Nephron progenitor cell (in vitro differentiated cells): Measurements from ENCODE around the gene C3orf49.
A peak's percentile ranks its signal among the peaks of the same experiment; 100 is the strongest.

Experiments used
- DNase-seq: peaks from one replicate; pipeline ENCODE4 v3.0.0; 2021
- H3K27ac Mint-ChIP-seq: 2 replicates; pipeline ENCODE4 v1.8.0; 2021; ENCODE audit warnings: mild to moderate bottlenecking, moderate library complexity, mixed read lengths
- H3K27me3 Mint-ChIP-seq: 2 replicates; pipeline ENCODE4 v1.8.0; 2021; ENCODE audit warnings: mild to moderate bottlenecking, low read depth, mixed read lengths; ENCODE audit not compliant: poor library complexity
- H3K36me3 Mint-ChIP-seq: 2 replicates; pipeline ENCODE4 v1.8.0; 2021; ENCODE audit warnings: low read depth, mixed read lengths
- H3K4me1 Mint-ChIP-seq: 2 replicates; pipeline ENCODE4 v1.8.0; 2021; ENCODE audit warnings: mixed read lengths
- H3K4me3 Mint-ChIP-seq: 2 replicates; pipeline ENCODE4 v1.8.0; 2021; ENCODE audit warnings: mild to moderate bottlenecking, moderate library complexity, mixed read lengths
- H3K9me3 Mint-ChIP-seq: 2 replicates; pipeline ENCODE4 v1.8.0; 2021; ENCODE audit warnings: mild to moderate bottlenecking, moderate library complexity, mixed read lengths
- TF ChIP-seq, protein P1 (sequence below): fragments of 200-600 bp; sonication (generic); IDR thresholded peaks from 2 replicates; pipeline ENCODE4 v1.5.0; 2021; ENCODE audit warnings: antibody characterized with exemption

The C3orf49 gene

DNA sequence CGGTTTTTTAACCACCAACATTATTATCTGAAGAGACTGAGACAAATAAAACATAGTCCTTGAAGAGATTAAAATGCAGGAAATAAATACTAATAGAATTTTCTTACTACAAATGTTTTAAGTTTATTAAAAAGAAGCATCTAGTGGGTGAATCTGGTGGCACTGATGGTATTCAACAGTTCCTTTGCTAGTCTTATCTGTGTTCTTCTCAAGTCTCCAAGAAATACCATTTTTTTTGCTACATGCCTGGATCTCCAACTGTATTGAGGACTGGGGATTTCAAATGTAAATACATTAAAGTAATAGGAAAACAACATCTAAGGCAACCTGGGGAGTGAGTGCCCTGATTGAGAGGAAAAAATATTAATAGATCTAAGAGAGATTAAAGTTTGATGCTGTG is 22.6 kb downstream of the C3orf49 start:
- H3K27me3 Mint-ChIP-seq: no peaks in the 10 kb centered on the region
- H3K36me3 Mint-ChIP-seq: peaks cover 33% of the 10 kb centered on the region
- TF ChIP-seq, protein P1, sequence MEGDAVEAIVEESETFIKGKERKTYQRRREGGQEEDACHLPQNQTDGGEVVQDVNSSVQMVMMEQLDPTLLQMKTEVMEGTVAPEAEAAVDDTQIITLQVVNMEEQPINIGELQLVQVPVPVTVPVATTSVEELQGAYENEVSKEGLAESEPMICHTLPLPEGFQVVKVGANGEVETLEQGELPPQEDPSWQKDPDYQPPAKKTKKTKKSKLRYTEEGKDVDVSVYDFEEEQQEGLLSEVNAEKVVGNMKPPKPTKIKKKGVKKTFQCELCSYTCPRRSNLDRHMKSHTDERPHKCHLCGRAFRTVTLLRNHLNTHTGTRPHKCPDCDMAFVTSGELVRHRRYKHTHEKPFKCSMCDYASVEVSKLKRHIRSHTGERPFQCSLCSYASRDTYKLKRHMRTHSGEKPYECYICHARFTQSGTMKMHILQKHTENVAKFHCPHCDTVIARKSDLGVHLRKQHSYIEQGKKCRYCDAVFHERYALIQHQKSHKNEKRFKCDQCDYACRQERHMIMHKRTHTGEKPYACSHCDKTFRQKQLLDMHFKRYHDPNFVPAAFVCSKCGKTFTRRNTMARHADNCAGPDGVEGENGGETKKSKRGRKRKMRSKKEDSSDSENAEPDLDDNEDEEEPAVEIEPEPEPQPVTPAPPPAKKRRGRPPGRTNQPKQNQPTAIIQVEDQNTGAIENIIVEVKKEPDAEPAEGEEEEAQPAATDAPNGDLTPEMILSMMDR: no peak
- H3K9me3 Mint-ChIP-seq: peaks cover 11% of the 10 kb centered on the region
- H3K27ac Mint-ChIP-seq: no peak overlapping the region
- H3K4me1 Mint-ChIP-seq: peaks cover 25% of the 10 kb centered on the region
- no peak for DNase-seq
- no peak overlapping the region for H3K4me3 Mint-ChIP-seq

DNA sequence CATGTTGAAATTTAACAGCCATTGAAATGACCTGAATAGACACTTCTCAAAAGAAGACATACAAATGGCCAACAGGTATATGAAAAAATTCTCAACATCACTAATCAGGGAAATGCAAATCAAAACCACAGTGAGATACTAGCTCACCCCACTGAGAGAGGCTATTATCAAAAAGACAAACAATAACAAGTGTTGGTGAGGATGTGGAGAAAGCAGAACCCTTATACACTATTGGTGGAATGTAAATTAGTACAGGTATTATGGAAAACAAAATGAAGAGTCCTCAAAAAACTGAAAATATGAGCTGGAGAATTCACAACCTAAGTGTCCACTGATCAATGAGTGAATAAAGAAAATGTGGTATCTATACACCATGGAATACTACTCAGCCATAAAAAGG is 23.0 kb downstream of the C3orf49 start:
- H3K4me3 Mint-ChIP-seq: no peak overlapping the region
- DNase-seq: no peak
- TF ChIP-seq, protein P1: no peak
- H3K27ac Mint-ChIP-seq: no peak overlapping the region
- no peaks in the 10 kb centered on the region for H3K27me3 Mint-ChIP-seq
- H3K36me3 Mint-ChIP-seq: peaks cover 37% of the 10 kb centered on the region
- H3K4me1 Mint-ChIP-seq: peaks cover 25% of the 10 kb centered on the region
- peaks cover 11% of the 10 kb centered on the region for H3K9me3 Mint-ChIP-seq

DNA sequence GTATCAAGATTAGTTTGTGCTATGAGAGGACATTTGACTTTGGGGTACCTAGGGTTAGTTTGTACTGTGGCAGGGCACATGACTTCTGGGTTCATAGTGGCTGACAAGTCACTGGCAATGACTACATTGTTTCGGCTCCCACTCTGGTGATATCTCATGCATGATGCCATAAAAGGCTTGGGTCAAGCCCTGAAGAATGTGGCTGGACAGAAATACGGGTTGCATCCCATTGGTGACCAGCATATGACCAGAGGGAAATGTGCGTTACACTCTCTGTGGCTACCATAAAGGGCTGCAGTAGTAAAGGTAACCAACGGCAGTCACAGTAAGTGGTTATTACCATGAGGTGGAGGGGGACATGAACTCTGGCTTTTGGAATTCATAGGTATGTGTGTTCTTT is 26.1 kb downstream of the C3orf49 start:
- Mint-ChIP-seq H3K27ac (peak overlapping the region; percentile 90), H3K27me3 (no peaks in the 10 kb centered on the region), H3K36me3 (peaks cover 38% of the 10 kb centered on the region), H3K4me1 (peaks cover 35% of the 10 kb centered on the region), H3K9me3 (peaks cover 11% of the 10 kb centered on the region), H3K4me3 (peak overlapping the region; percentile 21)
- DNase-seq: no peak
- TF ChIP-seq, protein P1: no peak

DNA sequence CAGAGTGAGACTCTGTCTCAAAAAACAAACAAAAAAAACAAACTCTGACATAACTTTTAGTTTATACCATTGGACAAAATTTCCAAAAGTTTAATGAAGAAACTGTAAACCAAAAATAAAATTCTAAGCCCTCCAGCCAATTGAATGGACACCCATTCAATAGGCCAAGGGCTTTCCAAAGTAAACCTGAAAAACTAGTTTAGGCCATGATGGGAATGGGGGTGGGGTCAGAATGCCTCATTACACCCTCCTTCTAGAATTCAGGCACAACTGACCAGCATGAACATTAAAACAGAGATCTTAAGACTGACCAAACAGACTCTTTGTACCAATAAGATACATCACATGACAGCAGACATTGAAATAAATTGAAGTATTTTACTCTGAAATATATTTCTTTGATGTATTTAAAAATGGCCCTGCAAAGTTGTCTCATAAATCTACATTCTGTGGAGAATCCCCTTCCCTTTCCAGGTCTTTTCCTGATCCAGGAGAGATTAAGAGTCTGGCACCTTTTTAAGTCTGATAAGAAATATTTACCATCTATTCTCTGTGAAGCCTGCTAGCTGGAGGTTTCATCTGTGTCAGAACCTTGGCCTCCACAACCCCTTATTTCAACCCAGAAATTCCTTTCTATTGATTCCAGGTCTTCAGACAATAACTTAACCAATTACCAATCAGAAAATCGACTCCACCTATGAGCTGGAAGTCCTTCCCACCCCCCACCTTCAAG is 28.8 kb downstream of the C3orf49 start:
- TF ChIP-seq, protein P1: no peak
- Mint-ChIP-seq H3K36me3 (peaks cover 37% of the 10 kb centered on the region), H3K4me3 (no peak overlapping the region), H3K27me3 (no peaks in the 10 kb centered on the region), H3K9me3 (peaks cover 3% of the 10 kb centered on the region), H3K27ac (peak overlapping the region; percentile 67), H3K4me1 (peaks cover 35% of the 10 kb centered on the region)
- DNase-seq: no peak

DNA sequence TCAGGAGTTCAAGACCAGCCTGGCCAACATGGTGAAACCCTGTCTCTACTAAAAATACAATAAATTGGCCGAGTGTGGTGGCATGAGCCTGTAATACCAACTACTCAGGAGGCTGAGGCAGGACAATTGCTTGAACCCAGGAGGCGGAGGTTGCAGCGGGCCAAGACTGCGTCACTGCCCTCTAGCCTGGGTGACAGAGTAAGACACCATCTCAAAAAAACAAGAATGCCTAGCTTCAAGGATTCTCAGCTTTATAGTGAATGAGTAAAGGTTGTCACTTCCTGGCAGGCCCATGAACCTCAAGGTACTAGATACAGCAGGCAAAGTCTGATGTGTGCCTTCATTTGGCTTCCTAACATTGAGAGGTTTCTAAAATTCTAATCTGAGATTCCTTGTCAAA is 30.1 kb downstream of the C3orf49 start:
- Mint-ChIP-seq H3K4me3 (no peak overlapping the region), H3K4me1 (peaks cover 30% of the 10 kb centered on the region), H3K27ac (no peak overlapping the region), H3K36me3 (peaks cover 24% of the 10 kb centered on the region), H3K9me3 (no peaks in the 10 kb centered on the region), H3K27me3 (no peaks in the 10 kb centered on the region)
- DNase-seq: no peak
- TF ChIP-seq, protein P1: no peak

DNA sequence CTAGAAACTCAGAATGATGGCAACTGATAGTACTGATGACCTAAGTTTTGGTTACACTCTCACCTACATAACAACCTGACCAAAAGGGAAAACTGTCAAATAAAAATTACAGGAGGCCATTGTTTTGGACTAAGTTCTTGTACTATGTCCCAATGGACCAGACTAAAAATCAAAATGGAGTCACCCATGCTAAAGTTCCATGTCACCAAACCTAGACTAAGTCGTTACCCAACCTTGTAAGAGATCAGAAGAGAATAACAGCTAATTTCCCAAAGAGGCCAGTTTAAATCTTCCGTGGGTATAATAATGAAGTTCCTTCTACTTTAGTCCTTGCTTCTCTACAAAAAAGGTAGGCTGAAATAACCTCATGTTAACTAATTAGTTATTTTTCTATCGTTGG is 32.2 kb downstream of the C3orf49 start:
- no peak for DNase-seq
- TF ChIP-seq, protein P1: no peak
- Mint-ChIP-seq H3K27ac (no peak overlapping the region), H3K9me3 (no peaks in the 10 kb centered on the region), H3K27me3 (no peaks in the 10 kb centered on the region), H3K4me3 (no peak overlapping the region), H3K4me1 (peaks cover 10% of the 10 kb centered on the region), H3K36me3 (peaks cover 28% of the 10 kb centered on the region)
